Measurements from ENCODE around the gene NUTF2.

NUTF2 gene

GRCh38 chr16:67844497-67844896, 2.2 kb upstream of the NUTF2 start:
- peak; percentile 18 for TF ChIP-seq CTCF (conservative IDR thresholded peaks at IDR 0.05; ENCODE audit: control insufficient read depth, insufficient read depth, low read depth, low read length)
- peak; percentile 39 for DNase-seq (ENCODE audit: low read depth)
- peak overlapping the region; percentile 2 for H3K4me3 ChIP-seq (ENCODE audit: control insufficient read depth, low read depth, low read length)

- no peak for TF ChIP-seq CTCF (conservative IDR thresholded peaks at IDR 0.05; ENCODE audit: control insufficient read depth, insufficient read depth, low read depth, low read length)
- H3K4me3 ChIP-seq (ENCODE audit: control insufficient read depth, low read depth, low read length), result no peak overlapping the region
- no peak for DNase-seq (ENCODE audit: low read depth)
Observed at GRCh38 chr16:67845291-67846062, 1.3 kb upstream of the NUTF2 start.

- H3K4me3 ChIP-seq (ENCODE audit: control insufficient read depth, low read depth, low read length), result peak overlapping the region; percentile 88
Observed at GRCh38 chr16:67846063-67846319, 742 bp upstream of the NUTF2 start.

GRCh38 chr16:67847064-67847861, 530 bp downstream of the NUTF2 start, which contains the start of gene CENPT:
Gene CENPT (minus strand): TSS chr16:67847693. CDS start chr16:67833859, 13,834 bp downstream.
- peak within 1 kb of the TSS; percentile 88 for H3K4me3 ChIP-seq (ENCODE audit: control insufficient read depth, low read depth, low read length)
- TF ChIP-seq CTCF (conservative IDR thresholded peaks at IDR 0.05; ENCODE audit: control insufficient read depth, insufficient read depth, low read depth, low read length), result no peak
- DNase-seq (ENCODE audit: low read depth), result peak; percentile 36

More at GRCh38 chr16:67846063-67846319, 742 bp upstream of the NUTF2 start:
- DNase-seq (ENCODE audit: low read depth), result no peak
- no peak for TF ChIP-seq CTCF (conservative IDR thresholded peaks at IDR 0.05; ENCODE audit: control insufficient read depth, insufficient read depth, low read depth, low read length)

GRCh38 chr16:67848118-67848517, 1.4 kb downstream of the NUTF2 start:
- no peak for TF ChIP-seq CTCF (conservative IDR thresholded peaks at IDR 0.05; ENCODE audit: control insufficient read depth, insufficient read depth, low read depth, low read length)
- peak overlapping the region; percentile 88 for H3K4me3 ChIP-seq (ENCODE audit: control insufficient read depth, low read depth, low read length)
- DNase-seq (ENCODE audit: low read depth), result no peak

- H3K4me3 ChIP-seq (ENCODE audit: control insufficient read depth, low read depth, low read length), result no peak overlapping the region
- no peak for DNase-seq (ENCODE audit: low read depth)
- no peak for TF ChIP-seq CTCF (conservative IDR thresholded peaks at IDR 0.05; ENCODE audit: control insufficient read depth, insufficient read depth, low read depth, low read length)
Observed at GRCh38 chr16:67853670-67854069, 6.9 kb downstream of the NUTF2 start.
